Measurements from ENCODE around the gene CCR7. TPM values are rescaled to one million over a fixed set of nuclear protein-coding genes. Genes with fewer than 3 reads are reported as not detected.
"Not testable (repeated sequence)": the region's sequence is repeated elsewhere in the genome, so short reads cannot be mapped to it uniquely, and the experiment has no call there.

Gene CCR7
- polyA plus RNA-seq, 2 donors: 0.16 to 0.54 TPM

DNA sequence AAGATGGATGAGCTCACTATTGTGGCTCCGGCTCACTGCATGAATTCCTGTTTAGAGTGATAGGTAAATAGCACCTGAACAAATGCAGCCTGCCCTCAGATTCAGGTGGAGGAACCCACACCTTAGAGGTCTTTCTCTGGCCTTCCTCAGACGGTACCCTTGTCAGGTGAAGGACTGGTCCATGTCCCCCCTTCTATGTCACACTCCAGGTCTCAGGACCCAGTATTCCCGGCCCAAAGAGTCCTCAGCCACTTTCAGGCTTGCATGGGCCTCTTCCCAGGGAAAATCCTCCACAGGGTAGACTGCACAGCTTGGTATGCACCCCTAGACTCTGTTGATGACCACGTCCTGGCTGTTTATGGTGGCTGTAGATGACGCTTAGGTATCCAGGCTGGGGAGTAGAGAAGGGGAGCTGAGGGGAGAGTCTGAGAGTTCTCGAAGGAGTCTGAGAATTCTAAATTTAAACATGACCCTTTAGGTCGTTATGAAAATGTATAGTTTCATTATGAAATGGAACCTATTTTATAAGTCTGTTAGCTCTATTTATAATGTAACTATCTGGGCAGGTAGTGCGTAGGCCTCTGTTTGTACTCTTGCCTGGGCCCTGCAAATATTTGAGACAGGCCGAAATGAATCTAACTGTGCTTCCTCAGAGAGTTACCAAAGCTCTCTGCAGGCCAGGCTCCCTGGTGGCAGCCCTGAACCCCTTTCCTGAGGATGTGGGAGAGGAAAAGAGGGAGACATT is 32.5 kb upstream of the CCR7 start:
- no peak overlapping the region for H3K27ac ChIP-seq (ENCODE audit: low read depth in 2 of 2, low read length in 1 of 2)
- no peaks in the 10 kb centered on the region for H3K4me1 ChIP-seq (ENCODE audit: control insufficient read depth in 2 of 2, insufficient read depth in 2 of 2, low read length in 1 of 2)
- H3K36me3 ChIP-seq (ENCODE audit: control insufficient read depth in 2 of 2, insufficient read depth in 2 of 2, low read length in 1 of 2): no peaks in the 10 kb centered on the region
- no peak overlapping the region for H3K4me3 ChIP-seq (ENCODE audit: low read depth in 1 of 2, low read length in 2 of 2)
- H3K27me3 ChIP-seq (ENCODE audit: control insufficient read depth in 1 of 2, insufficient read depth in 2 of 2, low read length in 2 of 2): no peaks in the 10 kb centered on the region
- no peaks in the 10 kb centered on the region for H3K9me3 ChIP-seq (ENCODE audit: control insufficient read depth in 2 of 2, insufficient read depth in 1 of 2, low read depth in 1 of 2, low read length in 1 of 2)
- WGBS, 2 donors: 85% methylated on average over 9 of the region's 9 CpGs

DNA sequence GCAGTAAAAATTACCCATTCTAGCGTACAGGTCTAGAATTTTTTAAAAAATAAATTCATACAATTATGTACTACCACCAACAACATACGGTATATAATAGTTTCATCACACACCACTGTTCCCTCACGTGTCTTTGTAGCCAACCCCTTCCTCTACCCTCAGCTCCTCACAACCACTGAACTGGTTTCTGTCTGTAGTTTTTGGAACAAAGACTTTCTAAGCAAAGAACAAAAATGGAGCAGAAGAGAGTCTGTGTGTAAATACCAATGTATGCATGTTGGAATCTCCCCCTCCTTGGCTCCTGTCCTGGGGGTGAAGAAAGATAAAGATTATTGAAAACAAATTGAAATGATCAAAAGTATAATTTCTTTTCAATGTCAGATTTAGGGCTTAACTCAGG is 31.9 kb upstream of the CCR7 start:
- Histone ChIP-seq H3K36me3 (ENCODE audit: control insufficient read depth in 2 of 2, insufficient read depth in 2 of 2, low read length in 1 of 2) (no peaks in the 10 kb centered on the region), H3K9me3 (ENCODE audit: control insufficient read depth in 2 of 2, insufficient read depth in 1 of 2, low read depth in 1 of 2, low read length in 1 of 2) (no peaks in the 10 kb centered on the region), H3K27ac (ENCODE audit: low read depth in 2 of 2, low read length in 1 of 2) (no peak overlapping the region), H3K4me3 (ENCODE audit: low read depth in 1 of 2, low read length in 2 of 2) (no peak overlapping the region), H3K27me3 (ENCODE audit: control insufficient read depth in 1 of 2, insufficient read depth in 2 of 2, low read length in 2 of 2) (no peaks in the 10 kb centered on the region), H3K4me1 (ENCODE audit: control insufficient read depth in 2 of 2, insufficient read depth in 2 of 2, low read length in 1 of 2) (no peaks in the 10 kb centered on the region)
- WGBS, 2 donors: 90 to 92% methylated on average over 3 of the region's 3 CpGs

DNA sequence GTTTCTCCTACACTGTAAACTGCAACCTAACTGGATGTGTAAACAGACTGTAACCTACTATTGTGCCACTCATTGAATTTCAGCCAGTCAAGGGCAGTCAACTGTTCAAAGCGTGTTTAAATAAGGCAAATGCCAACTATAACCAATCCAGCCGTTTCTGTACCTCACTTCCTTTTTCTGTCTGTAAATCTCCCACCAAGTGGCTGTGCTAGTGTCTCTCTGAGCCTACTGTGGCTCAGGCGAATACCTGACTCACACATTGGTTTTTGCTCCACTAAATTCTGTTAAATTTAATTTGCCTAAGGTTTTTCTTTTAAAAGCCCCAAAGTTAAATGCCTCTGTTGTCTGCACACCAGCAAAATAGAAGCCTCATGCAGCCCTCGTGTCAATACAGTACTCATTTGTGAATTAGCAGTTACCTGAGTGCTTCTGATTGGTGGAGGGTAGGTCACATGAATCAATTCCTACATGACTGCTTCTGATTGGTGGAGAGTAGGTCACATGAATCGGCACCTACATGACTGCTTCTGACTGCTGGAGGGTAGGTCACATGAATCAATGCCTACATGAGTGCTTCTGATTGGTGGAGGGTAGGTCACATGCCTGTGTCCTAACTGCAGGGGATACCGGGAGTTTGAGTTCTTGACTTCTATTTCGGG is 31.1 kb upstream of the CCR7 start:
- H3K4me3 ChIP-seq (ENCODE audit: low read depth in 1 of 2, low read length in 2 of 2): no peak overlapping the region
- H3K27ac ChIP-seq (ENCODE audit: low read depth in 2 of 2, low read length in 1 of 2): no peak overlapping the region
- WGBS, 2 donors: 73 to 78% methylated on average over 7 of the region's 7 CpGs
- no peaks in the 10 kb centered on the region for H3K4me1 ChIP-seq (ENCODE audit: control insufficient read depth in 2 of 2, insufficient read depth in 2 of 2, low read length in 1 of 2)
- H3K36me3 ChIP-seq (ENCODE audit: control insufficient read depth in 2 of 2, insufficient read depth in 2 of 2, low read length in 1 of 2): no peaks in the 10 kb centered on the region
- H3K27me3 ChIP-seq (ENCODE audit: control insufficient read depth in 1 of 2, insufficient read depth in 2 of 2, low read length in 2 of 2): no peaks in the 10 kb centered on the region
- H3K9me3 ChIP-seq (ENCODE audit: control insufficient read depth in 2 of 2, insufficient read depth in 1 of 2, low read depth in 1 of 2, low read length in 1 of 2): no peaks in the 10 kb centered on the region

DNA sequence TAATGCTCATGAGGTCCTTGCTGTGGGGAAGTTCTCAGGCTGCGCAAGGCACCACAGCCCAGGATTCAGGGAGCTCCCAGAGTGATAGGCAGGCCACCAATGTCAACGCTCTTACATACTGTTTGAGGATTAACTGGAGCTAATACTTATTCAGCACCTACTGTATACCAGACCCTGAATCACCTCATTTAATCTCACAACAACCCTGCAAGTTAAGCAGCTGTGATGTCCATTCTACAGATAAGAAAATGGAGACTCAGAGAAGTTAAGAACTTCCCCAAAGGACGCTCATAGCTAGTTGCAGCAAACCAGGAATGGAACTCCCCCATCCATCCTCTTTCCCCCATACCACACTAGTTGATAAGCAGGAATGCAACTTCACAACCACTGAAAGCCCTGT is 25.5 kb upstream of the CCR7 start:
- Histone ChIP-seq H3K4me3 (ENCODE audit: low read depth in 1 of 2, low read length in 2 of 2) (no peak overlapping the region), H3K9me3 (ENCODE audit: control insufficient read depth in 2 of 2, insufficient read depth in 1 of 2, low read depth in 1 of 2, low read length in 1 of 2) (no peaks in the 10 kb centered on the region), H3K27ac (ENCODE audit: low read depth in 2 of 2, low read length in 1 of 2) (no peak overlapping the region), H3K4me1 (ENCODE audit: control insufficient read depth in 2 of 2, insufficient read depth in 2 of 2, low read length in 1 of 2) (no peaks in the 10 kb centered on the region), H3K27me3 (ENCODE audit: control insufficient read depth in 1 of 2, insufficient read depth in 2 of 2, low read length in 2 of 2) (no peaks in the 10 kb centered on the region), H3K36me3 (ENCODE audit: control insufficient read depth in 2 of 2, insufficient read depth in 2 of 2, low read length in 1 of 2) (no peaks in the 10 kb centered on the region)
- WGBS, 2 donors: 88 to 91% methylated on average over 3 of the region's 3 CpGs

DNA sequence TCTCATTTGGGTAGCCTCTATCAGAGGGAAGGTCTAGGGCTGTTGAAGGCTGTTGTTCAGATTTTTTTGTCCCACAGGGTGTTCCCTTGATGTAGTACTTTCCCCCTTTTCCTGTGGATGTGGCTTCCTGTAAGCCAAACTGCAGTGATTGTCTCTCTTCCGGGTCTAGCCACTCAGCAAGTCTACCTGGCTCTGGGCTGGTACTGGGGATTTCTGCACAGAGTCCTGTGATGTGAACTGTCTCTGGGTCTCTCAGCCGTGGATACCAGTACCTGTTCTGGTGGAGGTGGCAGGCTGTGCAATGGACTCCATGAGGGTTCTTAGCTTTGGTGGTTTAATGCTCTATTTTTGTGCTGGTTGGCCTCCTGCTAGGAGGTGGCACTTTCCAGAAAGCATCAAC is 23.3 kb upstream of the CCR7 start:
- H3K27me3 ChIP-seq (ENCODE audit: control insufficient read depth in 1 of 2, insufficient read depth in 2 of 2, low read length in 2 of 2): no peaks in the 10 kb centered on the region
- H3K9me3 ChIP-seq (ENCODE audit: control insufficient read depth in 2 of 2, insufficient read depth in 1 of 2, low read depth in 1 of 2, low read length in 1 of 2): no peaks in the 10 kb centered on the region
- H3K36me3 ChIP-seq (ENCODE audit: control insufficient read depth in 2 of 2, insufficient read depth in 2 of 2, low read length in 1 of 2): no peaks in the 10 kb centered on the region
- 67 to 75% methylated on average over 2 of the region's 2 CpGs for WGBS, 2 donors
- peak overlapping the region in 1 of 2 donors; percentile 29 for H3K27ac ChIP-seq (ENCODE audit: low read depth in 2 of 2, low read length in 1 of 2)
- no peaks in the 10 kb centered on the region for H3K4me1 ChIP-seq (ENCODE audit: control insufficient read depth in 2 of 2, insufficient read depth in 2 of 2, low read length in 1 of 2)
- no peak overlapping the region for H3K4me3 ChIP-seq (ENCODE audit: low read depth in 1 of 2, low read length in 2 of 2)

GRCh38 chr17:40586264-40586663 is 21.0 kb upstream of the CCR7 start:
- H3K4me3 ChIP-seq (ENCODE audit: low read depth in 1 of 2, low read length in 2 of 2); H3K27me3 ChIP-seq (ENCODE audit: control insufficient read depth in 1 of 2, insufficient read depth in 2 of 2, low read length in 2 of 2); H3K9me3 ChIP-seq (ENCODE audit: control insufficient read depth in 2 of 2, insufficient read depth in 1 of 2, low read depth in 1 of 2, low read length in 1 of 2); H3K27ac ChIP-seq (ENCODE audit: low read depth in 2 of 2, low read length in 1 of 2); H3K36me3 ChIP-seq (ENCODE audit: control insufficient read depth in 2 of 2, insufficient read depth in 2 of 2, low read length in 1 of 2): not testable (repeated sequence)
- H3K4me1 ChIP-seq (ENCODE audit: control insufficient read depth in 2 of 2, insufficient read depth in 2 of 2, low read length in 1 of 2): peaks cover 7 to 12% of the 10 kb centered on the region in 2 donors
- WGBS, 2 donors: 67 to 81% methylated on average over 3 of the region's 3 CpGs

- H3K27me3 ChIP-seq (ENCODE audit: control insufficient read depth in 1 of 2, insufficient read depth in 2 of 2, low read length in 2 of 2); H3K36me3 ChIP-seq (ENCODE audit: control insufficient read depth in 2 of 2, insufficient read depth in 2 of 2, low read length in 1 of 2); H3K9me3 ChIP-seq (ENCODE audit: control insufficient read depth in 2 of 2, insufficient read depth in 1 of 2, low read depth in 1 of 2, low read length in 1 of 2); H3K27ac ChIP-seq (ENCODE audit: low read depth in 2 of 2, low read length in 1 of 2); H3K4me3 ChIP-seq (ENCODE audit: low read depth in 1 of 2, low read length in 2 of 2): not testable (repeated sequence)
- peaks cover 7 to 12% of the 10 kb centered on the region in 2 donors for H3K4me1 ChIP-seq (ENCODE audit: control insufficient read depth in 2 of 2, insufficient read depth in 2 of 2, low read length in 1 of 2)
- 88 to 90% methylated on average over 2 of the region's 2 CpGs for WGBS, 2 donors
Measured at GRCh38 chr17:40584950-40585349, 19.7 kb upstream of the CCR7 start.

GRCh38 chr17:40582328-40582901 is 17.1 kb upstream of the CCR7 start:
- Histone ChIP-seq H3K4me1 (ENCODE audit: control insufficient read depth in 2 of 2, insufficient read depth in 2 of 2, low read length in 1 of 2) (peaks cover 7 to 12% of the 10 kb centered on the region in 2 donors), H3K36me3 (ENCODE audit: control insufficient read depth in 2 of 2, insufficient read depth in 2 of 2, low read length in 1 of 2) (no peaks in the 10 kb centered on the region), H3K4me3 (ENCODE audit: low read depth in 1 of 2, low read length in 2 of 2) (peak overlapping the region in 1 of 2 donors; percentile 14), H3K9me3 (ENCODE audit: control insufficient read depth in 2 of 2, insufficient read depth in 1 of 2, low read depth in 1 of 2, low read length in 1 of 2) (no peaks in the 10 kb centered on the region), H3K27ac (ENCODE audit: low read depth in 2 of 2, low read length in 1 of 2) (peak overlapping the region; percentile 88 to 90), H3K27me3 (ENCODE audit: control insufficient read depth in 1 of 2, insufficient read depth in 2 of 2, low read length in 2 of 2) (no peaks in the 10 kb centered on the region)
- 20 to 22% methylated on average over 11 of the region's 11 CpGs for WGBS, 2 donors

DNA sequence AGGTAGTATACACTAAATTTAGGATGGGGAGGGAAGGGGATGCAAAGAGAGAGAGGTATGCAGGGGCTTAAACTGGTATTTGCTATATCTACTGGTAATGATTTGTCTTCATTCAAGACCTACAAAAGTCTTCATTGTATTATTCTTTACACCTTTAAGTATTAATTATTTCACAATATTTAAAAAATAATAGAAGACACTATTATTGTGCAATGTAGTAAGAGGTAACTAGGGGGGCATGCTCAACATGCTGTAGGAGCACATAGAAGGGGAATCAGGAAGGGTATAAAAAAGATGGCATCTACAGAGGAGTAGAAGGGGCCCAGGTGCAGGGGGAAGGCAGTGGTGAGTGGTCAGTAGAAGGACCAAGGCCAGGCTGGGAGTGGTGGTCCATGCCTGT is 14.9 kb upstream of the CCR7 start:
- Histone ChIP-seq H3K36me3 (ENCODE audit: control insufficient read depth in 2 of 2, insufficient read depth in 2 of 2, low read length in 1 of 2) (no peaks in the 10 kb centered on the region), H3K27me3 (ENCODE audit: control insufficient read depth in 1 of 2, insufficient read depth in 2 of 2, low read length in 2 of 2) (no peaks in the 10 kb centered on the region), H3K9me3 (ENCODE audit: control insufficient read depth in 2 of 2, insufficient read depth in 1 of 2, low read depth in 1 of 2, low read length in 1 of 2) (no peaks in the 10 kb centered on the region), H3K27ac (ENCODE audit: low read depth in 2 of 2, low read length in 1 of 2) (no peak overlapping the region), H3K4me1 (ENCODE audit: control insufficient read depth in 2 of 2, insufficient read depth in 2 of 2, low read length in 1 of 2) (peaks cover 7 to 12% of the 10 kb centered on the region in 2 donors), H3K4me3 (ENCODE audit: low read depth in 1 of 2, low read length in 2 of 2) (no peak overlapping the region)
